Limb (tissue), 2 donors: ENCODE data around the gene PCDHGB1.
"Not testable (repeated sequence)": the region's sequence is repeated elsewhere in the genome, so short reads cannot be mapped to it uniquely, and the experiment has no call there.

ENCODE experiments used
- DNase-seq, 2 donors: peaks; one replicate each; pipeline ENCODE4 v3.0.0-alpha.2; 2016; ENCODE audit errors: extremely low spot score in 2 of 2

PCDHGB1 gene

DNA sequence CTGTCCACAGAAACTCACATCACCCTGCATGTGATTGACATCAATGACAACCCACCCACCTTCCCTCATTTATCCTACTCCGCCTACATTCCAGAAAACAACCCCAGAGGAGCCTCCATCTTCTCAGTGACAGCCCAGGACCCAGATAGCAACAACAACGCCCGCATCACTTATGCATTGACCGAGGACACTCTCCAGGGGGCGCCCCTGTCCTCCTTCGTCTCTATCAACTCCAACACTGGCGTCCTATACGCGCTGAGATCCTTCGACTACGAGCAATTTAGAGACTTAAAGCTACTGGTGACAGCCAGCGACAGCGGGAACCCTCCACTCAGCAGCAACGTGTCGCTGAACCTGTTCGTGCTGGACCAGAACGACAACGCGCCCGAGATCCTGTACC is 4.6 kb upstream of the PCDHGB1 start:
- no peak for DNase-seq

DNA sequence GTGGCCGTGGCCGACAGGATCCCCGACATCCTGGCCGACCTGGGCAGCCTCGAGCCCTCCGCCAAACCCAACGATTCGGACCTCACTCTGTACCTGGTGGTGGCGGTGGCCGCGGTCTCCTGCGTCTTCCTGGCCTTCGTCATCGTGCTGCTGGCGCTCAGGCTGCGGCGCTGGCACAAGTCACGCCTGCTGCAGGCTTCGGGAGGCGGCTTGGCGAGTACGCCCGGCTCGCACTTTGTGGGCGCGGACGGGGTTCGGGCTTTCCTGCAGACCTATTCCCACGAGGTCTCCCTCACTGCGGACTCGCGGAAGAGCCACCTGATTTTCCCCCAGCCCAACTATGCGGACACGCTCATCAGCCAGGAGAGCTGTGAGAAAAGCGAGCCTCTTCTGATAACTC is 3.9 kb upstream of the PCDHGB1 start:
- not testable (repeated sequence) for DNase-seq

DNA sequence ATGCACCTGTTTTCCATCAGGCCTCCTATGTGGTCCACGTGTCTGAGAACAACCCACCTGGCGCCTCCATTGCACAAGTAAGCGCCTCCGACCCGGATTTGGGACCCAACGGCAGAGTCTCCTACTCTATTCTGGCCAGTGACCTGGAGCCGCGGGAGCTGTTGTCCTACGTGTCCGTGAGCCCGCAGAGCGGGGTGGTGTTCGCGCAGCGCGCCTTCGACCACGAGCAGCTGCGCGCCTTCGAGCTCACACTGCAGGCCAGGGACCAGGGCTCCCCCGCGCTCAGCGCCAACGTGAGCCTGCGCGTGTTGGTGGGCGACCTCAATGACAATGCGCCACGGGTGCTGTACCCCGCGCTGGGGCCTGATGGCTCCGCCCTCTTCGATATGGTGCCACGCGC is 1.7 kb downstream of the PCDHGB1 start:
- DNase-seq, result no peak

DNA sequence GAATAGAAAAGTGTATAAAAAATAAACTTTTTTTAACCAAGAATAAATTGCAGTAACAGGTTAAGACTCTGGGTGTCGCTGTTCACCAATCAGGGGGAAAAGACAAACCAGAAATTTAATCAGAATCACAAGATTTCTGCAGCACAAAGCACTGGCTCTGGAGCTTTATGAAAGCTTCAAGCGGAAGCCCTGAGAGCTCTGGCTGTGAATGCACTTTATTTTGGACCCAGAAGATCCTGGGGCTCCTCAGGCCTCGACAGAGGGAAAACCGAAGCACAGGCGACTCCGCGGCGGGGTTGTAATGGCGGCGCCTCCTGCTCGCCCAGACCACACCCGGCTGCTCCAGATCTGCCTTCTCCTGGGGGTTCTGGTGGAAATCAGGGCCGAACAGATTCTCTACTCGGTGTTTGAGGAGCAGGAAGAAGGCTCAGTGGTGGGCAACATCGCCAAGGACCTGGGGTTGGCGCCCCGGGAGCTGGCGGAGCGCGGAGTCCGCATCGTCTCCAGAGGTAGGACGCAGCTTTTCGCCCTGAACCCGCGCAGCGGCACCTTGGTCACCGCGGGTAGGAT is 5.1 kb downstream of the PCDHGB1 start, which contains the start of gene PCDHGA4:
Gene PCDHGA4, plus strand, starts transcription at position 122 of the 570 bp plus-strand sequence. Its CDS starts 87 bp downstream, at position 209.
- no peak for DNase-seq

DNA sequence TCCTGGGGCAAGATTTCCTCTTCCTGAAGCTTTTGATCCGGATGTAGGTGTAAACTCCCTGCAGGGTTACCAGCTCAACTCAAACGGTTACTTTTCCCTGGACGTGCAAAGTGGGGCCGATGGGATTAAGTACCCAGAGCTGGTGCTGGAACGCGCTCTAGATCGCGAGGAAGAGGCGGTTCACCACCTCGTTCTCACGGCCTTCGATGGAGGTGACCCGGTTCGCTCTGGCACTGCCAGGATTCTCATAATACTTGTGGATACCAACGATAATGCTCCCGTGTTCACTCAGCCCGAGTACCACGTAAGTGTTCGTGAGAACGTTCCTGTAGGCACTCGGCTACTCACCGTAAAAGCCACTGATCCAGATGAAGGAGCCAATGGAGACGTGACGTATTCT is 5.7 kb downstream of the PCDHGB1 start:
- no peak for DNase-seq

DNA sequence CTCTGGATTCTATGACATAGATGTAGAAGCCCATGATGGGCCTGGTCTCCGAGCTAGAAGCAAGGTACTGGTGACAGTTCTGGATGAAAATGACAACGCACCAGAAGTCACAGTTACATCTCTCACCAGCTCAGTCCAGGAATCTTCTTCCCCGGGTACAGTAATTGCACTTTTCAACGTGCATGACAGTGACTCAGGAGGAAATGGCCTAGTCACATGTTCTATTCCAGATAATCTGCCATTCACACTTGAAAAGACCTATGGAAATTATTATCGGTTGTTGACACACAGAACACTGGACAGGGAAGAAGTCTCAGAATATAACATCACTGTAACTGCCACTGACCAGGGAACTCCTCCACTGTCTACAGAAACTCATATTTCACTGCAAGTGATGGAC is 6.2 kb downstream of the PCDHGB1 start:
- no peak for DNase-seq

DNA sequence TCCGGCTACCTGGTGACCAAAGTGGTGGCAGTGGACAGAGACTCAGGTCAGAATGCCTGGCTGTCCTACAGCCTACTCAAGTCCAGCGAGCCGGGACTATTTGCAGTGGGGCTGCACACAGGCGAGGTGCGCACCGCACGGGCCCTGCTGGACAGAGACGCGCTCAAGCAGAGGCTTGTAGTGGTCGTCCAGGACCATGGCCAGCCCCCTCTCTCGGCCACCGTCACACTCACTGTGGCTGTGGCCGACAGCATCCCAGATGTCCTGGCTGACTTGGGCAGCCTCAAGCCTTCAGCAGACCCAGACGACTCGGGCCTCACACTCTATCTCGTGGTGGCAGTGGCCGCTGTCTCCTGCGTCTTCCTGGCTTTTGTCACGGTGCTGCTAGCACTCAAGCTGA is 7.1 kb downstream of the PCDHGB1 start:
- DNase-seq, result no peak

DNA sequence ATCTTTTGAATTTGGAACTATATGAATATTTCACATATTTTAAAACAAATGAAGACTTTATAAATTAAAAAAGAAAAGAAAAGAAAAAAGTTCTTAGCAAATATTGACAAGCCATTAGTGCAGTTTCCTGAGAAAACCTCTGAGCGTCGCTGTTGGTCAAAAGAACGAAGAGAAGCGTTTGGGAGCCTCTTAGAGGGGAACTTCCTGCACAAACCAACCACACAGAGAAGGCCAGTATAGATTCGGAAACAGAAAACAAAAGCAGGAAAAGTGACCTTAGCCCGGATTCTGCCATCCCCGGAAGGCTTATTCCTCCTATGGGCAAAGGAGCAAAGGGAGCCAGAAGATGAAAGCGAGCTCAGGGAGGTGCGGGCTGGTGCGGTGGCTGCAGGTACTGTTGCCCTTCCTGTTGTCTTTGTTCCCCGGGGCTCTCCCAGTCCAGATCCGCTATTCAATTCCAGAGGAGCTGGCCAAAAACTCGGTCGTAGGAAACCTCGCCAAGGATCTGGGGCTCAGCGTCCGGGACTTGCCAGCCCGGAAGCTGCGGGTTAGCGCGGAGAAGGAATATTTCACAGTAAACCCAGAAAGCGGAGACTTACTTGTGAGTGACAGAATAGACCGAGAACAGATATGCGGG is 10.0 kb downstream of the PCDHGB1 start, which contains the start of gene PCDHGB2:
Gene PCDHGB2, plus strand, starts transcription at position 205 of the 637 bp plus-strand sequence. Its CDS starts 142 bp downstream, at position 347.
- DNase-seq, result no peak

DNA sequence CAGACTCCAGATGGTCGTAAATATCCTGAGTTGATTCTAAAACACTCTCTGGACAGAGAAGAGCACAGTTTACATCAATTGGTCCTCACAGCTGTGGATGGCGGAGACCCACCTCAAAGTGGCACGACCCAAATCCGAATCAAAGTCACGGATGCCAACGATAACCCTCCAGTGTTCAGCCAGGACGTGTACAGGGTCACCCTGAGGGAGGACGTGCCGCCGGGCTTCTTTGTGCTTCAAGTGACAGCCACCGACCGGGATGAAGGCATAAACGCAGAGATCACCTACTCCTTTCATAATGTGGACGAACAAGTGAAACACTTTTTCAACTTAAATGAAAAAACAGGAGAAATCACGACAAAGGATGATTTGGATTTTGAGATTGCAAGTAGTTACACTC is 10.8 kb downstream of the PCDHGB1 start:
- DNase-seq, result no peak

DNA sequence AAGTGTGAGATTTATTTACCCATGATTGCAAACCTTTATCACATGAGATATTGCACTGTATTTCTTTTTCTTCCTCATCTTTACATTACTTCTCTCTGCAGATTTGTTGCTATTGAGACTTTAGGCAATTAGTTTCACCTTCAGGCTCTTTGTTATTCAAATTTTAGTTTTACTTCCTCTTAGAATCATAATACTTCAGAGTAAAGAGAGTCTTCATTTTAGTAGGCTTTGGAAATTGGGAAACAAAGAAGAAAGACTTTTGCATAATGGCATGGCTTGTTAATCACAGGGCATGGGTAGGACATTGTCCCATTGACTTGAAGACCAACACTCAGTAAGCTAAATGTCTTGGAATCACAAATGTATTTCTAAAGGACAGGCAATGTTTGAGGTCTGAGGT is 12.8 kb downstream of the PCDHGB1 start:
- DNase-seq, result no peak

DNA sequence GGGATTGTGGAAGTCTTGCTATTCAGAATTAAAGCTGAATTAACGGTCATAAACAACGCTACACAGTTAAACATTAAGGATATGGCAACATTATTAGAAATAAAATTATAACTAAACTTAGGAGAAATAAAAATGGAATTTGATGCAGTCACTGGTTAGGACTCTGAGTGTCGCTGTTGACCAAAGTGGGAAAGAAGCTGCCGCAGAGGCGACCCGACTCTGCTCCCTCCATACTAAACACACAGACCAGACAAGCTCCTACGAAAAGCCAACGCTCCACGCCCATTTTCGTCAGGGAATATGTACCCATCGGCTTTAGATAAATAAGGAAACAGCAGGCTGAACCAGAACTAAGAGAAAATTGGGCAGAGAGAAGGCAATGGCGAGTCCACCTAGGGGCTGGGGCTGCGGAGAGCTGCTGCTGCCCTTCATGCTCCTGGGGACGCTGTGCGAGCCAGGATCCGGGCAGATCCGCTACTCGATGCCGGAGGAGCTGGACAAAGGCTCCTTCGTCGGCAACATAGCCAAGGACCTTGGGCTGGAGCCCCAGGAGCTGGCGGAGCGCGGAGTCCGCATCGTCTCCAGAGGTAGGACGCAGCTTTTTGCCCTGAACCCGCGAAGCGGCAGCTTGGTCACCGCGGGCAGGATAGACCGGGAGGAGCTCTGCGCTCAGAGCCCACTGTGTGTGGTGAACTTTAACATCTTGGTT is 14.2 kb downstream of the PCDHGB1 start, which contains the start of gene PCDHGA5:
Gene PCDHGA5, plus strand, starts transcription at position 211 of the 709 bp plus-strand sequence. Its CDS starts 169 bp downstream, at position 380.
- DNase-seq, result no peak

DNA sequence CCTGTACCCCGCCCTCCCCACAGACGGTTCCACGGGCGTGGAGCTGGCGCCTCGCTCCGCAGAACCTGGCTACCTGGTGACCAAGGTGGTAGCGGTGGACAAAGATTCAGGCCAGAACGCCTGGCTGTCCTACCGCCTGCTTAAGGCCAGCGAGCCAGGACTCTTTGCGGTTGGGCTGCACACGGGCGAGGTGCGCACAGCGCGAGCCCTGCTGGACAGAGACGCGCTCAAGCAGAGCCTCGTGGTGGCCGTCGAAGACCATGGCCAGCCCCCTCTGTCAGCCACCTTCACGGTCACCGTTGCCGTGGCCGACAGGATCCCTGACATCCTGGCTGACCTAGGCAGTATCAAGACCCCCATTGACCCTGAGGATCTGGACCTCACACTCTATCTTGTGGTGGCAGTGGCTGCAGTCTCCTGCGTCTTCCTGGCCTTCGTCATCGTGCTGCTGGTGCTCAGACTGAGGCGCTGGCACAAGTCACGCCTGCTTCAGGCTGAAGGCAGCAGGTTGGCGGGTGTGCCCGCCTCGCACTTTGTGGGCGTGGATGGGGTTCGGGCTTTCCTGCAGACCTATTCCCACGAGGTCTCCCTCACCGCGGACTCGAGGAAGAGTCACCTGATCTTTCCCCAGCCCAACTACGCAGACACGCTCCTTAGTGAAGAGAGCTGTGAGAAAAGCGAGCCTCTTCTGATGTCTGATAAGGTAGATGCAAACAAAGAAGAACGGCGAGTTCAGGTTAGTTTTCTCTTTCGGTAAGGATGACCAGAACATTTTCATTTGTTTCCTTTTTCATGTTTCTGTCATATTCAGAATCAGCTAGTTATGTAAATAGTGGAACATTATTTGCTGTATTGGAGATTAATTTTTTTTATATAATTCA is 16.4 kb downstream of the PCDHGB1 start:
- DNase-seq, result no peak

DNA sequence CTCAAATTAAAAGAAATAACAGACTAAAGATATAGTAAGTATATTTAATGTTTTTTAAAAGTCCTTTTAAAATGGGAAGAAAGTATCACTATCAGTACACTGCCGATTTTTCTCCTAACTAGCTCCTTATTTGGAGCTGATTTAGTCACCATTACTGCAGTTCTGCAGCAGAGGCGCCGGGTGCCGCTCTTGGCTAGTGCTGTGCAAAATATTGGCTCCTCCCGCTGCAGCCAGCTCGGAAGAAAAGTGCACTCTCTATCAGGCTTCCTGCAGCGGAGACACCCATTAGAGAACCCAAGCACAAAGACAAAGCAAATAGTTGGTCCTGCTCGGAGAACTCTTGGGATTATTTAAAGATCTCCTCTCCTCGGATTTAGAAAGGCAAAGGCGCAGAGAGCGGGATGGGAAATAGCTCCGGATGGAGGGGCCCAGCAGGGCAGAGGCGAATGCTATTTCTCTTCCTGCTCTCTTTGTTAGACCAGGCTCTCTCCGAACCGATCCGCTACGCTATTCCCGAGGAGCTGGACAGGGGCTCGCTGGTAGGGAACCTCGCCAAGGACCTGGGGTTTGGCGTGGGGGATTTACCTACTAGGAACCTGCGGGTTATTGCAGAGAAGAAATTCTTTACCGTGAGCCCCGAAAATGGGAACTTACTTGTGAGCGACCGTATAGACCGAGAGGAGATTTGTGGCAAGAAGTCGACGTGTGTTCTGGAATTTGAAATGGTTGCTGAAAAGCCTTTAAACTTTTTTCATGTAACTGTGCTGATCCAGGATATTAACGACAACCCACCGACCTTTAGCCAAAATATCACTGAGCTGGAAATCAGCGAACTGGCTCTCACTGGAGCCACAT is 20.3 kb downstream of the PCDHGB1 start, which contains the start of gene PCDHGB3:
Gene PCDHGB3, plus strand, starts transcription at position 249 of the 855 bp plus-strand sequence. Its CDS starts 153 bp downstream, at position 402.
- no peak for DNase-seq

DNA sequence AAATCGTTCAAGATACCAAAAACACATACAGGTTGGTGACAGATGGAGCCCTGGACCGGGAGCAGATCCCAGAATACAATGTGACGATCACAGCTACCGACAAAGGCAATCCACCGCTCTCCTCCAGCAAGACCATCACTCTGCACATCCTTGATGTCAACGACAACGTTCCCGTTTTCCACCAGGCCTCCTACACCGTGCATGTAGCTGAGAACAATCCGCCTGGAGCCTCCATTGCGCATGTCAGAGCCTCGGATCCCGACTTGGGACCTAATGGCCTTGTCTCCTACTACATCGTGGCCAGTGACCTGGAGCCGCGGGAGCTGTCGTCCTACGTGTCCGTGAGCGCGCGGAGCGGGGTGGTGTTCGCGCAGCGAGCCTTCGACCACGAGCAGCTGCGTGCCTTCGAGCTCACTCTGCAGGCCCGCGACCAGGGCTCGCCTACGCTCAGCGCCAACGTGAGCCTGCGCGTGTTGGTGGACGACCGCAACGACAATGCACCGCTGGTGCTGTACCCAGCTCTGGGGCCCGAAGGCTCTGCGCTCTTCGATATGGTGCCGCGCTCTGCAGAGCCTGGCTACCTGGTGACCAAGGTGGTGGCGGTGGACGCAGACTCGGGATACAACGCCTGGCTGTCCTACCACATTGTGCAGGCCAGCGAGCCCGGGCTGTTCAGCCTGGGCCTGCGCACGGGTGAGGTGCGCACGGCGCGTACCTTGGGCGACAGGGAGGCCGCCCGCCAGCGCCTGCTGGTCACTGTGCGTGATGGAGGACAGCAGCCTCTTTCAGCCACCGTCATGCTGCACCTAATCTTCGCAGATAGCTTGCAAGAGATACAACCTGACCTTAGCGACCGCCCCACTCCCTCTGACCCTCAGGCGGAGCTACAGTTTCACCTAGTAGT is 21.9 kb downstream of the PCDHGB1 start:
- no peak for DNase-seq

DNA sequence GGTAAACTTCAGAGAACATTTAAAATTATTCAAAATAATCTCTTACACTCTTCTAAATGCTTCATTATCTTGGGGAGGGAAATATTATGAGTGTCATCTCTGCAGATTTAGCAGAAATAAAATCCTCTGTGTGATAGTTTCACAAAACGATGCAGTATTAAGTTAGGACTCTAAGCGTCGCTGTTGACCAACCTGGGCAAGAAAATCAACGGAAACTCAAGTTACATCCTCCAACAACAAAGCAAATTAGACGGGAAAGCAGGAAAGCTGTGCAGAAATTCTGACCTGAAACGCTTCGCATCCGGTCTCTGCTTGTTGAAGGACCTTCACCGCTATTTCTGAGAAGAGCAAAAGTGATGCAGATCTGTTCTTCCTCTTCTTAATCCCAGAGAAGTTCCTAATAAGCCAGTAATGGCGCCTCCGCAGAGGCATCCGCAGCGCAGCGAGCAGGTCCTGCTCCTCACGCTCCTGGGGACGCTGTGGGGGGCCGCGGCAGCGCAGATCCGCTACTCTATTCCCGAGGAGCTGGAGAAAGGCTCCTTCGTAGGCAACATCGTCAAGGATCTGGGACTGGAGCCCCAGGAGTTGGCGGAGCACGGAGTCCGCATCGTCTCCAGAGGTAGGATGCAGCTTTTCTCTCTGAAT is 23.9 kb downstream of the PCDHGB1 start, which contains the start of gene PCDHGA6:
Gene PCDHGA6, plus strand, starts transcription at position 219 of the 645 bp plus-strand sequence. Its CDS starts 193 bp downstream, at position 412.
- DNase-seq, result no peak

DNA sequence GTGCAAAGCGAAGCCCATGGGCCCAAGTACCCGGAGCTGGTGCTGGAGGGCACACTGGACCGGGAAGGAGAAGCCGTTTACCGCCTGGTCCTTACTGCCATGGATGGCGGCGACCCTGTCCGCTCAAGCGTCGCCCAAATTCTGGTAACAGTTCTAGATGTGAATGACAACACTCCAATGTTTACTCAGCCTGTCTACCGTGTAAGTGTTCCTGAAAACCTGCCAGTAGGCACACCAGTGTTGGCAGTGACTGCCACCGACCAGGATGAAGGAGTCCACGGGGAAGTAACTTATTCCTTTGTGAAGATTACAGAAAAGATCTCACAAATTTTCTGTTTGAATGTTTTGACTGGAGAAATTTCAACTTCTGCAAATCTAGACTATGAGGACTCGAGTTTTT is 24.7 kb downstream of the PCDHGB1 start:
- DNase-seq, result no peak

DNA sequence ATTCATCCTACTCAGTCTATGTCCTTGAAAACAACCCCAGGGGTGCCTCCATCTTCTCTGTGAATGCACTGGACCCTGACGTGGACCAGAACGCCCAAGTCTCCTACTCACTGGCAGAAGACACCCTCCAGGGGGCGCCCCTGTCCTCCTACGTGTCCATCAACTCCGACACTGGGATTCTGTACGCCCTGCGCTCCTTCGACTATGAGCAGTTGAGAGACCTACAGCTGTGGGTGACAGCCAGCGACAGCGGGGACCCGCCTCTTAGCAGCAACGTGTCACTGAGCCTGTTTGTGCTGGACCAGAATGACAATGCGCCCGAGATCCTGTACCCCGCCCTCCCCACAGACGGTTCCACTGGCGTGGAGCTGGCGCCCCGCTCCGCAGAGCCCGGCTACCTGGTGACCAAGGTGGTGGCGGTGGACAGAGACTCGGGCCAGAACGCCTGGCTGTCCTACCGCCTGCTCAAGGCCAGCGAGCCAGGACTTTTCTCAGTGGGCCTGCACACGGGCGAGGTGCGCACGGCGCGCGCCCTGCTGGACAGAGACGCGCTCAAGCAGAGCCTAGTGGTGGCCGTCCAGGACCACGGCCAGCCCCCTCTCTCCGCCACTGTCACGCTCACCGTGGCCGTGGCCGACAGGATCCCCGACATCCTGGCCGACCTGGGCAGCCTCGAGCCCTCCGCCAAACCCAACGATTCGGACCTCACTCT is 25.7 kb downstream of the PCDHGB1 start:
- DNase-seq, result not testable (repeated sequence)
